GM12875 (cell line): ENCODE data around the gene TPP1.

Source experiments
- H3K4me3 ChIP-seq: one replicate; pipeline ENCODE4 v1.5.1; 2011; ENCODE audit warnings: low read depth, low read length, control low read depth
- CTCF ChIP-seq: IDR thresholded peaks from 2 replicates; pipeline ENCODE4 v1.5.1; 2011; ENCODE audit warnings: low read depth, mild to moderate bottlenecking, control low read depth, inconsistent platforms, low read length, moderate library complexity, borderline replicate concordance; ENCODE audit not compliant: insufficient read depth

TPP1 gene

GRCh38 chr11:6586434-6587359 is 32.5 kb downstream of the TPP1 start:
- no peak overlapping the region for H3K4me3 ChIP-seq
- no peak for TF ChIP-seq CTCF

- no peak for TF ChIP-seq CTCF
- no peak overlapping the region for H3K4me3 ChIP-seq
Measured at GRCh38 chr11:6584528-6584927, 34.7 kb downstream of the TPP1 start.

- TF ChIP-seq CTCF = no peak
- H3K4me3 ChIP-seq = no peak overlapping the region
Measured at GRCh38 chr11:6583584-6583983, 35.6 kb downstream of the TPP1 start.

GRCh38 chr11:6579681-6580080 is 39.5 kb downstream of the TPP1 start:
- no peak for TF ChIP-seq CTCF

GRCh38 chr11:6578134-6578533 is 41.1 kb downstream of the TPP1 start:
- TF ChIP-seq CTCF = no peak
- no peak overlapping the region for H3K4me3 ChIP-seq

More at GRCh38 chr11:6579681-6580080, 39.5 kb downstream of the TPP1 start:
- no peak overlapping the region for H3K4me3 ChIP-seq

- TF ChIP-seq CTCF = no peak
- H3K4me3 ChIP-seq = no peak overlapping the region
Measured at GRCh38 chr11:6576471-6577373, 42.5 kb downstream of the TPP1 start.
